OCI-LY1 (cell line): ENCODE results near the gene CAMTA1.

Source experiments
- H2AFZ ChIP-seq: fragments of 200-600 bp; sonication (generic), shearing (Covaris generic); 2 replicates; pipeline ENCODE4 v1.6.0; 2014; ENCODE audit warnings: antibody characterized with exemption, mild to moderate bottlenecking, low read length
- H3F3A ChIP-seq: fragments of 200-600 bp; sonication (generic), shearing (Covaris generic); 2 replicates; pipeline ENCODE4 v1.6.0; 2014; ENCODE audit warnings: mild to moderate bottlenecking, antibody characterized with exemption, low read length, moderate library complexity; ENCODE audit not compliant: insufficient read depth
- H3K27ac ChIP-seq: fragments of 200-600 bp; sonication (generic); 2 replicates; pipeline ENCODE4 v1.5.1; 2014; ENCODE audit warnings: low read length, mixed run types, mild to moderate bottlenecking, low read depth; ENCODE audit not compliant: poor library complexity, severe bottlenecking
- H3K27me3 ChIP-seq: fragments of 200-600 bp; sonication (generic); 2 replicates; pipeline ENCODE4 v1.6.0; 2014; ENCODE audit warnings: antibody characterized with exemption, mild to moderate bottlenecking, low read length, moderate library complexity; ENCODE audit not compliant: insufficient read depth
- H3K36me3 ChIP-seq: fragments of 200-600 bp; sonication (generic); 2 replicates; pipeline ENCODE4 v1.6.1; 2014; ENCODE audit warnings: mild to moderate bottlenecking, antibody characterized with exemption, low read length, moderate library complexity, mixed read lengths; ENCODE audit not compliant: insufficient read depth
- H3K4me1 ChIP-seq: fragments of 200-600 bp; sonication (generic); 2 replicates; pipeline ENCODE4 v1.5.1; 2014; ENCODE audit warnings: mild to moderate bottlenecking, low read length, moderate library complexity; ENCODE audit not compliant: insufficient read depth, severe bottlenecking
- H3K4me2 ChIP-seq: fragments of 200-600 bp; sonication (generic), shearing (Covaris generic); 2 replicates; pipeline ENCODE4 v1.6.1; 2014; ENCODE audit warnings: low read length
- H3K4me3 ChIP-seq: fragments of 200-600 bp; sonication (generic); 2 replicates; pipeline ENCODE4 v1.5.1; 2014; ENCODE audit warnings: low read length, low read depth, mild to moderate bottlenecking, mixed read lengths; ENCODE audit not compliant: poor library complexity, severe bottlenecking
- H3K79me2 ChIP-seq: fragments of 200-600 bp; shearing (Covaris generic); 2 replicates; pipeline ENCODE4 v1.6.1; 2016; ENCODE audit warnings: mixed run types, low read length, mixed read lengths; ENCODE audit not compliant: insufficient read depth
- H3K9ac ChIP-seq: fragments of 200-600 bp; sonication (generic), shearing (Covaris generic); 2 replicates; pipeline ENCODE4 v1.6.1; 2014; ENCODE audit warnings: mild to moderate bottlenecking, low read length, mixed read lengths
- H3K9me2 ChIP-seq: fragments of 200-600 bp; sonication (generic), shearing (Covaris generic); 2 replicates; pipeline ENCODE4 v1.6.1; 2014; ENCODE audit warnings: low read depth, mild to moderate bottlenecking, low read length, mixed read lengths
- H3K9me3 ChIP-seq: fragments of 200-600 bp; shearing (Covaris generic); 2 replicates; pipeline ENCODE4 v1.6.1; 2014; ENCODE audit warnings: low read length, mixed read lengths
- H4K20me1 ChIP-seq: fragments of 200-600 bp; sonication (generic), shearing (Covaris generic); 2 replicates; pipeline ENCODE4 v1.6.0; 2016; ENCODE audit warnings: mild to moderate bottlenecking, low read length; ENCODE audit not compliant: insufficient read depth
- CTCF ChIP-seq: fragments of 200-600 bp; sonication (generic), shearing (Covaris generic); IDR thresholded peaks from 2 replicates; pipeline ENCODE4 v1.5.1; 2017; ENCODE audit warnings: mild to moderate bottlenecking, antibody characterized with exemption, low read length, moderate library complexity, mixed read lengths
- EZH2 ChIP-seq: fragments of 200-600 bp; sonication (generic), shearing (Covaris generic); IDR thresholded peaks from 2 replicates; pipeline ENCODE4 v1.8.0; 2017; ENCODE audit warnings: borderline replicate concordance, mixed run types, mild to moderate bottlenecking, antibody characterized with exemption, low read length, moderate library complexity, mixed read lengths

Gene CAMTA1

GRCh38 chr1:6984986-6985385 is 199.7 kb downstream of the CAMTA1 start:
- H3K4me3 ChIP-seq: no peak overlapping the region
- TF ChIP-seq EZH2 (no peak), CTCF (no peak)

GRCh38 chr1:6985549-6986276 is 200.5 kb downstream of the CAMTA1 start:
- Histone ChIP-seq H3K27me3 (no peaks in the 10 kb centered on the region), H3K9ac (no peak overlapping the region), H3K4me2 (no peak overlapping the region)

More at GRCh38 chr1:6984986-6985385, 199.7 kb downstream of the CAMTA1 start:
- Histone ChIP-seq H3K9me3 (no peaks in the 10 kb centered on the region), H3F3A (no peaks in the 10 kb centered on the region), H3K27ac (no peak overlapping the region), H3K4me1 (no peaks in the 10 kb centered on the region), H2AFZ (no peak overlapping the region), H3K79me2 (no peaks in the 10 kb centered on the region), H3K27me3 (no peaks in the 10 kb centered on the region), H3K4me2 (no peak overlapping the region), H3K9ac (no peak overlapping the region), H4K20me1 (no peaks in the 10 kb centered on the region), H3K36me3 (no peaks in the 10 kb centered on the region), H3K9me2 (no peaks in the 10 kb centered on the region)

GRCh38 chr1:6986281-6986680 is 201.0 kb downstream of the CAMTA1 start:
- TF ChIP-seq EZH2: no peak
- no peak for TF ChIP-seq CTCF
- Histone ChIP-seq H3K9me3 (no peaks in the 10 kb centered on the region), H3K27me3 (no peaks in the 10 kb centered on the region), H3K36me3 (no peaks in the 10 kb centered on the region), H2AFZ (no peak overlapping the region), H3K4me2 (no peak overlapping the region), H3K4me1 (no peaks in the 10 kb centered on the region), H3K9ac (no peak overlapping the region), H3K9me2 (no peaks in the 10 kb centered on the region), H4K20me1 (no peaks in the 10 kb centered on the region), H3K4me3 (no peak overlapping the region), H3K27ac (no peak overlapping the region), H3F3A (no peaks in the 10 kb centered on the region), H3K79me2 (no peaks in the 10 kb centered on the region)

More at GRCh38 chr1:6985549-6986276, 200.5 kb downstream of the CAMTA1 start:
- Histone ChIP-seq H3K4me1 (no peaks in the 10 kb centered on the region), H3K9me2 (no peaks in the 10 kb centered on the region), H4K20me1 (no peaks in the 10 kb centered on the region), H3K27ac (no peak overlapping the region), H3F3A (no peaks in the 10 kb centered on the region), H3K4me3 (no peak overlapping the region), H3K36me3 (no peaks in the 10 kb centered on the region), H3K9me3 (no peaks in the 10 kb centered on the region), H3K79me2 (no peaks in the 10 kb centered on the region), H2AFZ (no peak overlapping the region)
- no peak for TF ChIP-seq CTCF
- TF ChIP-seq EZH2: no peak
